GM18498 (cell line): ENCODE measurements around the gene UBE2E1.
"Not testable (repeated sequence)": the region's sequence is repeated elsewhere in the genome, so short reads cannot be mapped to it uniquely, and the experiment has no call there.

ENCODE experiments used
- ATAC-seq: cut with Tn5 transposase; IDR thresholded peaks from one replicate; pipeline ENCODE4 v1.9.1; 2021; ENCODE audit warnings: mild to moderate bottlenecking, moderate library complexity; ENCODE audit not compliant: unreplicated experiment

The UBE2E1 gene

GRCh38 chr3:23875113-23875725 lies 69.5 kb downstream of the UBE2E1 start:
- no peak for ATAC-seq

GRCh38 chr3:23876923-23877322 lies 71.2 kb downstream of the UBE2E1 start:
- ATAC-seq, result no peak

- no peak for ATAC-seq
Observed at GRCh38 chr3:23877329-23877980, 71.7 kb downstream of the UBE2E1 start.

GRCh38 chr3:23879485-23879884 lies 73.7 kb downstream of the UBE2E1 start:
- no peak for ATAC-seq

- no peak for ATAC-seq
Observed at GRCh38 chr3:23880703-23881339, 75.1 kb downstream of the UBE2E1 start.

- ATAC-seq, result not testable (repeated sequence)
Observed at GRCh38 chr3:23881993-23882392, 76.2 kb downstream of the UBE2E1 start.

- no peak for ATAC-seq
Observed at GRCh38 chr3:23882487-23882918, 76.7 kb downstream of the UBE2E1 start.

- ATAC-seq, result no peak
Observed at GRCh38 chr3:23884481-23884880, 78.7 kb downstream of the UBE2E1 start.

- ATAC-seq, result no peak
Observed at GRCh38 chr3:23885210-23885609, 79.5 kb downstream of the UBE2E1 start.

GRCh38 chr3:23886311-23886710 lies 80.6 kb downstream of the UBE2E1 start:
- no peak for ATAC-seq

GRCh38 chr3:23888617-23889228 lies 83.0 kb downstream of the UBE2E1 start:
- no peak for ATAC-seq

- ATAC-seq, result no peak
Observed at GRCh38 chr3:23889386-23889785, 83.6 kb downstream of the UBE2E1 start.

- ATAC-seq, result no peak
Observed at GRCh38 chr3:23889950-23890349, 84.2 kb downstream of the UBE2E1 start.

GRCh38 chr3:23894254-23895061 lies 88.7 kb downstream of the UBE2E1 start:
- no peak for ATAC-seq

- no peak for ATAC-seq
Observed at GRCh38 chr3:23895181-23895580, 89.4 kb downstream of the UBE2E1 start.

GRCh38 chr3:23900744-23901143 lies 95.0 kb downstream of the UBE2E1 start:
- no peak for ATAC-seq

GRCh38 chr3:23904545-23904944 lies 98.8 kb downstream of the UBE2E1 start:
- ATAC-seq, result no peak

- no peak for ATAC-seq
Observed at GRCh38 chr3:23909341-23909740, 103.6 kb downstream of the UBE2E1 start.

- no peak for ATAC-seq
Observed at GRCh38 chr3:23911397-23911796, 105.6 kb downstream of the UBE2E1 start.

- not testable (repeated sequence) for ATAC-seq
Observed at GRCh38 chr3:23912335-23912734, 106.6 kb downstream of the UBE2E1 start.

- ATAC-seq, result no peak
Observed at GRCh38 chr3:23913182-23913581, 107.4 kb downstream of the UBE2E1 start.
